ENCODE data around the gene CA10. TPM values are rescaled to one million over a fixed set of nuclear protein-coding genes. Genes with fewer than 3 reads are reported as not detected.

The CA10 gene
- polyA plus RNA-seq, 1 experiment = not detected

- Histone ChIP-seq H3K4me3 (ENCODE audit: low read depth, low read length) (no peak overlapping the region), H3K9me3 (ENCODE audit: control insufficient read depth, insufficient read depth, low read length) (peaks cover 8% of the 10 kb centered on the region), H3K27ac (ENCODE audit: low read depth, low read length) (no peak overlapping the region), H3K27me3 (ENCODE audit: control insufficient read depth, insufficient read depth, low read length) (no peaks in the 10 kb centered on the region)
- DNase-seq (ENCODE audit: low read depth, low spot score) = no peak
- ChIA-PET CTCF (no interaction called here), POLR2A (no interaction called here)
- TF ChIP-seq CTCF (IDR thresholded peaks at IDR 0.05; ENCODE audit: low read depth, low read length) = no peak
Observed at GRCh38 chr17:51725185-51725584, 433.3 kb downstream of the CA10 start.

GRCh38 chr17:51724043-51724580 is 434.4 kb downstream of the CA10 start:
- CTCF ChIA-PET = no interaction called here
- POLR2A ChIA-PET = no interaction called here
- H3K27ac ChIP-seq (ENCODE audit: low read depth, low read length) = no peak overlapping the region
- no peak for DNase-seq (ENCODE audit: low read depth, low spot score)
- H3K4me3 ChIP-seq (ENCODE audit: low read depth, low read length) = no peak overlapping the region
- no peak for TF ChIP-seq CTCF (IDR thresholded peaks at IDR 0.05; ENCODE audit: low read depth, low read length)
- H3K27me3 ChIP-seq (ENCODE audit: control insufficient read depth, insufficient read depth, low read length) = no peaks in the 10 kb centered on the region
- peaks cover 8% of the 10 kb centered on the region for H3K9me3 ChIP-seq (ENCODE audit: control insufficient read depth, insufficient read depth, low read length)

GRCh38 chr17:51722994-51723393 is 435.5 kb downstream of the CA10 start:
- CTCF ChIA-PET = no interaction called here
- Histone ChIP-seq H3K27me3 (ENCODE audit: control insufficient read depth, insufficient read depth, low read length) (no peaks in the 10 kb centered on the region), H3K4me3 (ENCODE audit: low read depth, low read length) (no peak overlapping the region), H3K9me3 (ENCODE audit: control insufficient read depth, insufficient read depth, low read length) (peaks cover 8% of the 10 kb centered on the region), H3K27ac (ENCODE audit: low read depth, low read length) (no peak overlapping the region)
- no peak for DNase-seq (ENCODE audit: low read depth, low spot score)
- POLR2A ChIA-PET = no interaction called here
- no peak for TF ChIP-seq CTCF (IDR thresholded peaks at IDR 0.05; ENCODE audit: low read depth, low read length)

GRCh38 chr17:51721730-51722129 is 436.8 kb downstream of the CA10 start:
- H3K27ac ChIP-seq (ENCODE audit: low read depth, low read length) = no peak overlapping the region
- no peak overlapping the region for H3K4me3 ChIP-seq (ENCODE audit: low read depth, low read length)
- CTCF ChIA-PET = no interaction called here
- no peaks in the 10 kb centered on the region for H3K27me3 ChIP-seq (ENCODE audit: control insufficient read depth, insufficient read depth, low read length)
- H3K9me3 ChIP-seq (ENCODE audit: control insufficient read depth, insufficient read depth, low read length) = peaks cover 8% of the 10 kb centered on the region
- TF ChIP-seq CTCF (IDR thresholded peaks at IDR 0.05; ENCODE audit: low read depth, low read length) = no peak
- DNase-seq (ENCODE audit: low read depth, low spot score) = no peak
- POLR2A ChIA-PET = no interaction called here

- POLR2A ChIA-PET = no interaction called here
- H3K4me3 ChIP-seq (ENCODE audit: low read depth, low read length) = no peak overlapping the region
Observed at GRCh38 chr17:51720439-51720838, 438.1 kb downstream of the CA10 start.

More at GRCh38 chr17:51720439-51720838, 438.1 kb downstream of the CA10 start:
- CTCF ChIA-PET = no interaction called here
- H3K27me3 ChIP-seq (ENCODE audit: control insufficient read depth, insufficient read depth, low read length) = no peaks in the 10 kb centered on the region
- no peak for DNase-seq (ENCODE audit: low read depth, low spot score)
- H3K9me3 ChIP-seq (ENCODE audit: control insufficient read depth, insufficient read depth, low read length) = peaks cover 7% of the 10 kb centered on the region
- no peak for TF ChIP-seq CTCF (IDR thresholded peaks at IDR 0.05; ENCODE audit: low read depth, low read length)
- no peak overlapping the region for H3K27ac ChIP-seq (ENCODE audit: low read depth, low read length)
